Measurements from ENCODE around the gene TMEM185B. TPM values are rescaled to one million over a fixed set of nuclear protein-coding genes. Genes with fewer than 3 reads are reported as not detected.

TMEM185B gene
- total RNA-seq, 6 experiments from 2014 or later: 3.8 to 18.1 (median 10.6) TPM

DNA sequence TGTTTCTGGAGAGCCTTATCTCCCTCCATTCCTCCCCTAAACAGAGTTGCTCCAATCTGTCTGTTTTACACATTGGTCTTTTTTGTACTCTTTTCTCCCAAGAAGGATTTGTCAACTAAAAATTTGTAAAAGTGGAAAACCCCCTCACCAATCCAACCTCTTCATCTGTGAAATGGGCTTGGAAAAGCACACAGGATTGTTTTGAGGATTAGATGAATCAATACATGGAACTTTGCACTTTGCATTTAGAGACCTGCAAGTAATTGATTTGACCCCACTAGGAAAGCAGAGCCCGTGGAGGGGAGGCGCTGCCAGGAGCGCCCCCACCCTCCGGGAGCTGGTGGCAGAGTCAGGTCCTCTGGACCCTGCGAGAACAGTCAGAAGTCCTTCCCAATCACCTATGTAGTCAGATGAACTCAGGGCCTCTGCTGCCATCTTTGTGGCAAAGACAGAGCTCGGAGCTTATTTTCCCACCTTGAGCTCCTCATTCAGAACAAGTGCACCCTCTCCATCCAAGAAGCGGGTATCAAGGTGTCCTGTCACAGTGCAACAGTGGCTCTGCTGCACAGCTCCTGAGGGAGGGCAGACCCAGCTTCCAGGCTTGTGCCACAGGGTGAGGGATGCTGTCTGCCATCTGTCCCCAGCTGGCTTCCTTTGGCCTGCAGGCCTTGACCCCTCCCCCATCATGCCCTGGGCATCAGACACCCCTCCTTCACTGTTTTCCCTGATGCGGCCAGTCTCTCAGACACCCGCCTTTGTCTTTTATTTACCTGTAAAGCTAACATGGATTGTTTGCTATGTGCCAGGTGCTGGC, 1.7 kb upstream of the TMEM185B start:
- no peaks in the 10 kb centered on the region for H3K27me3 ChIP-seq
- no peak for ATAC-seq
- no peaks in the 10 kb centered on the region for H3K36me3 ChIP-seq
- 71% methylated on average over 4 of the region's 9 CpGs for WGBS (ENCODE audit: insufficient coverage, low coverage, low lambda C conversion rate, missing lambda C conversion rate)
- no peaks in the 10 kb centered on the region for H3K9me3 ChIP-seq
- intact Hi-C loops (cut with DNase I): no loop called here
- H3K27ac ChIP-seq: no peak overlapping the region
- TF ChIP-seq CTCF (IDR thresholded peaks at IDR 0.05) (no peak), POLR2A (IDR thresholded peaks at IDR 0.05) (no peak)
- H3K4me3 ChIP-seq: no peak overlapping the region
- peak in 1 of 3 donors; percentile 41 for DNase-seq
- peaks cover 0 to 24% (median 6%) of the 10 kb centered on the region in 4 donors for H3K4me1 ChIP-seq

- H3K27me3 ChIP-seq: no peaks in the 10 kb centered on the region
- ATAC-seq (no peak), DNase-seq (peak in 1 of 3 donors; percentile 51)
- WGBS (ENCODE audit: insufficient coverage, low coverage, low lambda C conversion rate, missing lambda C conversion rate): no CpG with 5 or more reads among the region's 13 CpGs
- H3K9me3 ChIP-seq: no peaks in the 10 kb centered on the region
- peaks cover 0 to 24% (median 6%) of the 10 kb centered on the region in 4 donors for H3K4me1 ChIP-seq
- TF ChIP-seq POLR2A (IDR thresholded peaks at IDR 0.05) (no peak), CTCF (IDR thresholded peaks at IDR 0.05) (no peak)
- intact Hi-C loops (cut with DNase I): no loop called here
- no peaks in the 10 kb centered on the region for H3K36me3 ChIP-seq
- peak overlapping the region in 1 of 3 donors; percentile 82 for H3K4me3 ChIP-seq
- no peak overlapping the region for H3K27ac ChIP-seq
These were observed 1.1 kb upstream of the TMEM185B start for GRCh38 chr2:120224256-120224655.

DNA sequence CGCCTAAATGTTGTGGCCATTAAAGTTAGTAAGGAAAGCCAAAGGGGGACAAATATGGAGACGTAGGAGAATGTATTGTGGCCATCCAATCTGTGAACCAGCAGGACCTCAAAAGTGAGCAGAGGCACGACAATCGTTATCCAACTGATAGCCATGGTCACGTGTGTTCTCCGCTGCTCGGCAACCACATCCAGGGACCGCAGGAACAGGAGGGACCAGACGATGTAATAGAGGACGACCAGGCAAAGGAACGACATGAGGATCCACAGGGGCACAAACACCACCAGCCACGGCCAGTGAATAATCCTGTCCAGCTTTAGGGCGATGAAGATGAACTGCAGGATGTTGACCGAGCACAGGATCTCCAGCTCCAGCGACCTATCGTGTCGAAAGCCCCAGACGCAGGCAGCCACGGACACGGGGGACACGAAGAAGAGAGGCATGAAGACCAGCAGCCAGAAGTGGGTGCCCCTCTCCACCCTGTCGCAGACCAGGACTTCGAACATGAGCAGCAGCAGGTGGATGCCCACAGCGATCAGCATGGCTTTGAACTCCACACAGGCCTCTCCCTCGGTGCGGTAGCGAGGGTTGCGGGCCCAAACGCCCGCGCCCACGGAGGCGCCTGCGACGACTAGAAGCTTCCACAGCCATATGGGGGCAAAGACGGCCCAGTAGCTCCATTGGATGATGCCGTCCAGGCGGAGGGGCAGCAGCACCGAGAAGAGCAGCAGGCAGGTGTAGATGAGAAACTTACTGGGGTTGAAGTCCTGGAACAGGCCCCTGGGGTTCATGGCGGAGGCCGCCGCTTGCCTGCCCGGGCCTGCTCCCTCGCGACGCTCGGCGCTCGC, 790 bp downstream of the TMEM185B start:
- H3K27me3 ChIP-seq: no peaks in the 10 kb centered on the region
- no peaks in the 10 kb centered on the region for H3K9me3 ChIP-seq
- 96% methylated on average over 21 of the region's 49 CpGs for WGBS (ENCODE audit: insufficient coverage, low coverage, low lambda C conversion rate, missing lambda C conversion rate)
- peaks cover 0 to 24% (median 6%) of the 10 kb centered on the region in 4 donors for H3K4me1 ChIP-seq
- DNase-seq: peak in 2 of 3 donors; percentile 44 to 57
- TF ChIP-seq CTCF (IDR thresholded peaks at IDR 0.05): no peak
- TF ChIP-seq POLR2A (IDR thresholded peaks at IDR 0.05): no peak
- H3K27ac ChIP-seq: peak overlapping the region; percentile 85 to 96 (median 92)
- no peaks in the 10 kb centered on the region for H3K36me3 ChIP-seq
- ATAC-seq: no peak
- peak overlapping the region; percentile 67 to 82 (median 69) for H3K4me3 ChIP-seq
- intact Hi-C loops (cut with DNase I): no loop called here

- Histone ChIP-seq H3K4me1 (peaks cover 0 to 24% (median 6%) of the 10 kb centered on the region in 4 donors), H3K27me3 (no peaks in the 10 kb centered on the region), H3K9me3 (no peaks in the 10 kb centered on the region), H3K27ac (no peak overlapping the region), H3K4me3 (no peak overlapping the region), H3K36me3 (no peaks in the 10 kb centered on the region)
- TF ChIP-seq CTCF (IDR thresholded peaks at IDR 0.05): no peak
- TF ChIP-seq POLR2A (IDR thresholded peaks at IDR 0.05): no peak
- WGBS (ENCODE audit: insufficient coverage, low coverage, low lambda C conversion rate, missing lambda C conversion rate): 79% methylated on average over 4 of the region's 8 CpGs
- no peak for ATAC-seq
- peak in 2 of 3 donors; percentile 0 to 14 for DNase-seq
- intact Hi-C loops (cut with DNase I): no loop called here
These were observed 1.6 kb downstream of the TMEM185B start for GRCh38 chr2:120221616-120222015.

Data from right lobe of liver (tissue), 6 donors.